ENCODE results near the gene TRIL. TPM values are rescaled to one million over a fixed set of nuclear protein-coding genes. Genes with fewer than 3 reads are reported as not detected.

TRIL gene
- total RNA-seq, 2 donors from 2014 or later, result 1.1 to 1.9 TPM

DNA sequence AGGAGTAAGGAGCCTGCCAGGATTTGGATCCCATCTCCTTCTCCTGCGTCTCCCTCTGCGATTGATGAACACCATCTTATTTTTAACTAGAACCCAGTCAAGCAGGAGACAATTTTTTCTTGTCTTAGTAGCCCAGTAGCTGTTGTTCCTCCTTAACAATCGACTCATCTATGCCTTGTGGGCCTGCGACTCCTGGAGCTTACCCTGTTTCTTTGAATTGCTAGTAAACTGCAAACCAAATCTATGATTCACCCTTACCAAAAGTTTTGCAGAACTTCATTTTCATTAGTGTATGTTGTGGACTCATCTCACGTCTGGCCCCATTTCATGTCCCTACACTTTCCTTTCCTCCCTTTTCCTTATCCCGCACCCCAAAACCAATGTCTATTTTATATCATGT lies 37.7 kb downstream of the TRIL start:
- Histone ChIP-seq H3K9me3 (no peaks in the 10 kb centered on the region), H3K4me3 (no peak overlapping the region), H3K27me3 (no peaks in the 10 kb centered on the region), H3K4me1 (no peaks in the 10 kb centered on the region), H3K36me3 (no peaks in the 10 kb centered on the region), H3K9ac (ENCODE audit: low read depth in 2 of 2, low read length in 2 of 2) (no peak overlapping the region), H3K27ac (no peak overlapping the region)
- intact Hi-C loops (cut with DNase I), result no loop called here
- DNase-seq, result no peak
- TF ChIP-seq, protein P1, sequence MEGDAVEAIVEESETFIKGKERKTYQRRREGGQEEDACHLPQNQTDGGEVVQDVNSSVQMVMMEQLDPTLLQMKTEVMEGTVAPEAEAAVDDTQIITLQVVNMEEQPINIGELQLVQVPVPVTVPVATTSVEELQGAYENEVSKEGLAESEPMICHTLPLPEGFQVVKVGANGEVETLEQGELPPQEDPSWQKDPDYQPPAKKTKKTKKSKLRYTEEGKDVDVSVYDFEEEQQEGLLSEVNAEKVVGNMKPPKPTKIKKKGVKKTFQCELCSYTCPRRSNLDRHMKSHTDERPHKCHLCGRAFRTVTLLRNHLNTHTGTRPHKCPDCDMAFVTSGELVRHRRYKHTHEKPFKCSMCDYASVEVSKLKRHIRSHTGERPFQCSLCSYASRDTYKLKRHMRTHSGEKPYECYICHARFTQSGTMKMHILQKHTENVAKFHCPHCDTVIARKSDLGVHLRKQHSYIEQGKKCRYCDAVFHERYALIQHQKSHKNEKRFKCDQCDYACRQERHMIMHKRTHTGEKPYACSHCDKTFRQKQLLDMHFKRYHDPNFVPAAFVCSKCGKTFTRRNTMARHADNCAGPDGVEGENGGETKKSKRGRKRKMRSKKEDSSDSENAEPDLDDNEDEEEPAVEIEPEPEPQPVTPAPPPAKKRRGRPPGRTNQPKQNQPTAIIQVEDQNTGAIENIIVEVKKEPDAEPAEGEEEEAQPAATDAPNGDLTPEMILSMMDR (IDR thresholded peaks at IDR 0.05), result no peak

DNA sequence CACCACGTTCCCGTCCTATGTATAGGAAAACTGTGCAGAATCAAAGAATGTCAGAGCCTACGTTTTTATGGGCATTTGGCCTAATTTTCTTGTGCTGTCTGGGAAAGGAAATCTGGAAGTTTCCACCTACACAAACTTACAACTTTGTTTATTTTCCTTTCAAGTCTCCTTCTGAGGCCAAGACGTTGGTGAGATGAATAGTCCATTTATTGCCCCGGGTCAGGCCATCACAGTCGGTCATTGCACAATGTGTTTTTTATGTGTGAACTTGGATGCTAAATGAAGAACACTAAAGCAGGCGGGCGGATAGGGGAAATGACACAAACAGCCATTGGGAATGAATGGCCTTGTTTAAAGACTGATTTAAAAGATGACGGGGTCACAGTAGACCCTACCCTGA lies 38.6 kb downstream of the TRIL start:
- no peak overlapping the region for H3K27ac ChIP-seq
- no peaks in the 10 kb centered on the region for H3K36me3 ChIP-seq
- peaks cover 3% of the 10 kb centered on the region for H3K27me3 ChIP-seq

DNA sequence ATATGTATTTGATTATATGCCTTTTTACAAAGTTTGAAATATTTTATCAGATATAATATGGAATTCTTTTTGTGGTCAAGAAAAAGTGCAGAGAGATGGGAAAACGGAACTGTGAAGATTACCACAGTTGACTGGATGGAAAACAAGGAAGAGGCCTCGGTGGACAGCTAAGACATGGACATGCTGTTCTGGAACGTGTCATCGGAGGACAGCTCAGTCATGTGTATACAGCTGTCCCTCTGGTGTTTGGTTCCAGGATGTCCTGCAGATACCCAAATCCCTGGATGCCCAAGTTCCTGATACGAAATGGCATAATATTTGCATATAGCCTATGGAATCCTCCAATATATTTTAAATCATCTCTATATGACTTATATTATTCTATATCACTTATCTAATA lies 49.4 kb downstream of the TRIL start:
- H3K27ac ChIP-seq, result no peak overlapping the region
- DNase-seq, result no peak
- no peaks in the 10 kb centered on the region for H3K4me1 ChIP-seq
- intact Hi-C loops (cut with DNase I), result no loop called here
- TF ChIP-seq, protein P1 (IDR thresholded peaks at IDR 0.05), result no peak
- no peaks in the 10 kb centered on the region for H3K27me3 ChIP-seq
- no peaks in the 10 kb centered on the region for H3K36me3 ChIP-seq
- no peak overlapping the region for H3K4me3 ChIP-seq
- H3K9ac ChIP-seq (ENCODE audit: low read depth in 2 of 2, low read length in 2 of 2), result no peak overlapping the region
- H3K9me3 ChIP-seq, result no peaks in the 10 kb centered on the region

More for the DNA sequence above, 38.6 kb downstream of the TRIL start:
- Histone ChIP-seq H3K4me3 (no peak overlapping the region), H3K9ac (ENCODE audit: low read depth in 2 of 2, low read length in 2 of 2) (no peak overlapping the region), H3K4me1 (no peaks in the 10 kb centered on the region), H3K9me3 (no peaks in the 10 kb centered on the region)
- TF ChIP-seq, protein P1 (IDR thresholded peaks at IDR 0.05), result no peak
- intact Hi-C loops (cut with DNase I), result no loop called here
- no peak for DNase-seq

DNA sequence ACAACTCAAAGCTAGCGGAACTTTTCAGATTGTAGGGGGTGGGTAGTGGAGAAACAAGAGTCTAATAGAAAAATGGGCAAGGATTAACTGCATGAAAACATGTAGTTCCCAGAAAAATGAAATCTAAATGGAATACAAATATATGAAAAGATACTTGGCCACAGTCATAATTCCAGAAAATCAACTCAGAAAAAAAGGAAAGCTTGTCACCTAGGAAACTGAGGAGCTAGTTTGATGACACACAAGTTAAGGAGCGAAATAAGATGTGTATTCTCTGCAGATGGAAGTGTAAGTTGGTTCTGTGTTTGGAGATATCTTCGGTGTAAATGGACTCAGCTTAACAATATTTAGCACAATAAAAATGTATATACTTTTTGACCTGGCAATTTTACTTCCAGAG lies 52.7 kb downstream of the TRIL start:
- Histone ChIP-seq H3K36me3 (no peaks in the 10 kb centered on the region), H3K4me3 (no peak overlapping the region), H3K9ac (ENCODE audit: low read depth in 2 of 2, low read length in 2 of 2) (no peak overlapping the region), H3K9me3 (no peaks in the 10 kb centered on the region), H3K27ac (no peak overlapping the region), H3K4me1 (no peaks in the 10 kb centered on the region), H3K27me3 (no peaks in the 10 kb centered on the region)
- TF ChIP-seq, protein P1 (IDR thresholded peaks at IDR 0.05), result no peak
- DNase-seq, result no peak
- intact Hi-C loops (cut with DNase I), result no loop called here

DNA sequence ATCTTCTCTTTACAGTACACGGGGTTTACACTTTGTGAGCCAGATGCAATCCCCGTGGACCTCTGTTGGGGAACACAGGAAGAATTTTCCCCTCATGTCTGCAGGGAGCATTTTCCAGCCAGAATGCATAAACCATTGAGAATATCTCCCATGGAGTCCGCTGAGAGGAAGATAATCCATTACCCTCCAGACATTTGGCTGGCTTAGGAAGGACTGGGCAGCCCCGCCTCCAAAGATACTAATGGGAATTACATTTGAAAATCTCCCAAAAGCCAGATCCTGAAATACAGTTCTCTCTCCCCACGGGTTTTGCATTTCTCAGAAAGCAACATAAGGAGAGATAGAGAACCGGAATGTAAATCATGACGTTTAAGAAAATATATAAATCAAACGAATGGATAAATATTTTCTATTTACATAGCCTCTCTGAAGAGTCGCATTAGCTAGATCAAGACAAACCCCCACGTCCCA lies 53.5 kb downstream of the TRIL start:
- no peaks in the 10 kb centered on the region for H3K36me3 ChIP-seq
- no peak overlapping the region for H3K4me3 ChIP-seq
- peak overlapping the region in 1 of 2 donors; percentile 19 for H3K9ac ChIP-seq (ENCODE audit: low read depth in 2 of 2, low read length in 2 of 2)

More for the DNA sequence above, 53.5 kb downstream of the TRIL start:
- TF ChIP-seq, protein P1 (IDR thresholded peaks at IDR 0.05), result no peak
- intact Hi-C loops (cut with DNase I), result no loop called here
- Histone ChIP-seq H3K27ac (no peak overlapping the region), H3K9me3 (no peaks in the 10 kb centered on the region), H3K27me3 (no peaks in the 10 kb centered on the region), H3K4me1 (no peaks in the 10 kb centered on the region)
- no peak for DNase-seq

All from colonic mucosa (tissue), 4 donors.